H9 (cell line): ENCODE data around the gene P2RY8. TPM values are rescaled to one million over a fixed set of nuclear protein-coding genes. Genes with fewer than 3 reads are reported as not detected.
A peak's percentile ranks its signal among the peaks of the same experiment; 100 is the strongest.

ENCODE experiments used
- DNase-seq: peaks from one replicate; pipeline ENCODE4 v3.0.0-alpha.2; 2017
- H2AFZ ChIP-seq: one replicate; pipeline ENCODE4 v1.6.1; 2013; ENCODE audit warnings: mild to moderate bottlenecking, low read length, control low read depth, moderate library complexity
- H2AK5ac ChIP-seq: 2 replicates; pipeline ENCODE4 v1.6.1; 2013; ENCODE audit warnings: low read length, control low read depth, mixed read lengths; ENCODE audit not compliant: insufficient read length
- H2BK120ac ChIP-seq: one replicate; pipeline ENCODE4 v1.6.1; 2013; ENCODE audit warnings: low read depth, mild to moderate bottlenecking, low read length, control low read depth, inconsistent platforms; ENCODE audit not compliant: poor library complexity, severe bottlenecking
- H2BK12ac ChIP-seq: 2 replicates; pipeline ENCODE4 v1.6.1; 2013; ENCODE audit warnings: low read length, control low read depth, mixed read lengths, low read depth; ENCODE audit not compliant: insufficient read length
- H2BK15ac ChIP-seq: 2 replicates; pipeline ENCODE4 v1.6.1; 2013; ENCODE audit warnings: low read depth, low read length, control low read depth
- H2BK20ac ChIP-seq: one replicate; pipeline ENCODE4 v1.6.1; 2013; ENCODE audit warnings: low read depth, mild to moderate bottlenecking, low read length, control low read depth, inconsistent platforms; ENCODE audit not compliant: poor library complexity, severe bottlenecking
- H2BK5ac ChIP-seq: 2 replicates; pipeline ENCODE4 v1.6.1; 2013; ENCODE audit warnings: low read length, control low read depth, mixed read lengths; ENCODE audit not compliant: insufficient read length
- H3K14ac ChIP-seq: 2 replicates; pipeline ENCODE4 v1.6.1; 2013; ENCODE audit warnings: low read length, control low read depth; ENCODE audit not compliant: insufficient read depth
- H3K18ac ChIP-seq: 2 replicates; pipeline ENCODE4 v1.6.1; 2013; ENCODE audit warnings: low read depth, mild to moderate bottlenecking, mixed read lengths, low read length, control low read depth; ENCODE audit not compliant: insufficient read length
- H3K23ac ChIP-seq: 2 replicates; pipeline ENCODE4 v1.6.1; 2013; ENCODE audit warnings: low read length, control low read depth, mixed read lengths, low read depth; ENCODE audit not compliant: insufficient read length
- H3K23me2 ChIP-seq: 2 replicates; pipeline ENCODE4 v1.6.1; 2013; ENCODE audit warnings: low read depth, mild to moderate bottlenecking, mixed read lengths, low read length, control low read depth; ENCODE audit not compliant: insufficient read length, poor library complexity, severe bottlenecking
- H3K27ac ChIP-seq: 2 replicates; pipeline ENCODE4 v1.5.1; 2013; ENCODE audit warnings: low read length, control low read depth, mixed read lengths, low read depth; ENCODE audit not compliant: insufficient read length
- H3K27me3 ChIP-seq: 2 replicates; pipeline ENCODE4 v1.6.1; 2013; ENCODE audit warnings: low read length, control low read depth, inconsistent platforms; ENCODE audit not compliant: insufficient read depth
- H3K4ac ChIP-seq: 2 replicates; pipeline ENCODE4 v1.6.1; 2013; ENCODE audit warnings: low read depth, mild to moderate bottlenecking, control low read depth, inconsistent platforms, low read length, moderate library complexity
- H3K4me1 ChIP-seq: 2 replicates; pipeline ENCODE4 v1.6.1; 2013; ENCODE audit warnings: low read length, control low read depth, inconsistent platforms; ENCODE audit not compliant: insufficient read depth
- H3K4me2 ChIP-seq: 2 replicates; pipeline ENCODE4 v1.6.1; 2013; ENCODE audit warnings: low read length, control low read depth, mixed read lengths; ENCODE audit not compliant: insufficient read length, insufficient read depth
- H3K56ac ChIP-seq: 2 replicates; pipeline ENCODE4 v1.6.1; 2013; ENCODE audit warnings: low read depth, mild to moderate bottlenecking, mixed read lengths, low read length, control low read depth; ENCODE audit not compliant: insufficient read length
- H3K79me1 ChIP-seq: 2 replicates; pipeline ENCODE4 v1.6.1; 2013; ENCODE audit warnings: low read depth, mild to moderate bottlenecking, moderate library complexity, low read length, control low read depth, inconsistent platforms; ENCODE audit not compliant: insufficient read depth, poor library complexity, severe bottlenecking
- H3K79me2 ChIP-seq: 2 replicates; pipeline ENCODE4 v1.6.1; 2013; ENCODE audit warnings: low read length, control low read depth, inconsistent platforms; ENCODE audit not compliant: insufficient read depth
- H3K9ac ChIP-seq: 2 replicates; pipeline ENCODE4 v1.6.1; 2013; ENCODE audit warnings: low read length, control low read depth, mixed read lengths; ENCODE audit not compliant: insufficient read length; ENCODE audit errors: extremely low read depth
- H3K9me3 ChIP-seq: one replicate; pipeline ENCODE4 v1.6.1; 2013; ENCODE audit warnings: low read depth, low read length, inconsistent platforms; ENCODE audit not compliant: control insufficient read depth
- H3T11ph ChIP-seq: one replicate; pipeline ENCODE4 v1.6.1; 2013; ENCODE audit warnings: mild to moderate bottlenecking, low read length, control low read depth, inconsistent platforms
- H4K20me1 ChIP-seq: one replicate; pipeline ENCODE4 v1.6.1; 2013; ENCODE audit not compliant: control insufficient read depth, insufficient read length, insufficient read depth
- H4K5ac ChIP-seq: 2 replicates; pipeline ENCODE4 v1.6.1; 2013; ENCODE audit warnings: low read depth, mild to moderate bottlenecking, mixed read lengths, low read length, control low read depth; ENCODE audit not compliant: insufficient read length
- H4K8ac ChIP-seq: replicated peaks from 2 replicates; pipeline ENCODE4 v1.6.1; 2013; ENCODE audit warnings: low read length, control low read depth, mixed read lengths, low read depth; ENCODE audit not compliant: insufficient read length
- H4K91ac ChIP-seq: 2 replicates; pipeline ENCODE4 v1.6.1; 2013; ENCODE audit warnings: low read depth, mild to moderate bottlenecking, moderate library complexity, mixed read lengths, low read length, control low read depth; ENCODE audit not compliant: insufficient read length
- H3K27ac Mint-ChIP-seq, 3 experiments: 2 replicates in 2 of 3; 3 replicates in 1 of 3; pipeline ENCODE4 v1.8.0; 2020 to 2021; ENCODE audit warnings: mixed read lengths in 3 of 3, mild to moderate bottlenecking in 1 of 3, moderate library complexity in 1 of 3
- H3K27me3 Mint-ChIP-seq: 2 replicates; pipeline ENCODE4 v1.8.0; 2021; ENCODE audit warnings: low read depth, mild to moderate bottlenecking, moderate library complexity, mixed read lengths
- H3K36me3 Mint-ChIP-seq, 3 experiments: 2 replicates in 2 of 3; 3 replicates in 1 of 3; pipeline ENCODE4 v1.8.0; 2020 to 2021; ENCODE audit warnings: low read depth in 3 of 3, mixed read lengths in 3 of 3; ENCODE audit not compliant: insufficient read depth in 1 of 3
- H3K4me1 Mint-ChIP-seq, 2 experiments: 2 replicates each; pipeline ENCODE4 v1.8.0; 2020; ENCODE audit warnings: mixed read lengths in 2 of 2
- H3K4me3 Mint-ChIP-seq, 2 experiments: 2 replicates in 1 of 2; 3 replicates in 1 of 2; pipeline ENCODE4 v1.8.0; 2020 to 2021; ENCODE audit warnings: mild to moderate bottlenecking in 2 of 2, mixed read lengths in 2 of 2, moderate library complexity in 1 of 2
- H3K9me3 Mint-ChIP-seq, 2 experiments: 2 replicates in 1 of 2; 3 replicates in 1 of 2; pipeline ENCODE4 v1.8.0; 2020; ENCODE audit warnings: mild to moderate bottlenecking in 2 of 2, mixed read lengths in 2 of 2, moderate library complexity in 1 of 2
- WGBS: extraction: QIAGEN DNeasy Blood & Tissue Kit; methylation state at CpG from one replicate; pipeline ENCODE4 v1.1.7; 2013; ENCODE audit warnings: missing lambda C conversion rate, low lambda C conversion rate, mixed read lengths; ENCODE audit not compliant: insufficient read length; ENCODE audit errors: extremely low coverage; 5-methylcytosine and 5-hydroxymethylcytosine counted together
- total RNA-seq: library from RNA; stranded (reverse); gene quantifications from 2 replicates; pipeline ENCODE4 v1.2.1, GENCODE V29; 2021
- TF ChIP-seq, protein P1 (sequence below): fragments of 200-600 bp; sonication (generic); conservative IDR thresholded peaks from 3 replicates; pipeline ENCODE4 v1.8.0; 2021; ENCODE audit warnings: antibody characterized with exemption, mild to moderate bottlenecking

The P2RY8 gene
- total RNA-seq, 1 experiment from 2014 or later, result not detected

DNA sequence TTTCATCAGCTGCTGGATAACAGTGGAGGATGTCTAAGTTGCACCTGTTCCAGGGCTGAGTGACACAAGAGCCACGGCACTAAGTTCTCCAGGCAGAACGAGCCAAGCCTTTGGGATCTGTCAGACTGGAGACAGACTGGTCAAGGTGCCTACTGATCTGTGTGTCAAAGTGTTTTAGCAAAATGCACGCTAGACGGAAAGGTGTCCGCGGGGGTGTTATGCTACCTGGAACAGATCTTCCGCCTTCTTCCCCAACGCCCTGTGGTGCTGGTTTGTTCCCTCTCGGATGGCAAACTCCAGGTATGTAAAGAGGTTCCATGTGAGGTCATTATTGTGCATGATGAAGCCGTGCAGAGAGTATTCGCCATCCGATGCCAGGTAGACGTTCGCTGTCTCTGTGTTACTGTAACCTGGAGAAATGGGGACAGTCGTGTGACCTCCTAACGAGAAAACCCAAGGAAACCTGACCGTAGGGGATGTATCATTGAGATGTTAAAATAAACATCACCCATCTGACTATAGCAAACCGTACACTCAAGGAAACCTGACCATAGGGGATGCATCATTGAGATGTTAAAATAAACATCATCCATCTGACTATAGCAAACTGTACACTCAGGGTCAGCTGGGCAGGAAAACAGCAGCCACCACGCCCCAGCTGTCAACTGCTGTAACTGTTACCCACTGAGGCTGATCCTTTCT, 115.4 kb downstream of the P2RY8 start:
- DNase-seq, result no peak
- no peak overlapping the region for H3K14ac ChIP-seq
- Mint-ChIP-seq H3K27me3 (peaks cover 5% of the 10 kb centered on the region), H3K27ac (peak overlapping the region in 1 of 3 experiments; percentile 34; a peak in 2 of 7 replicates), H3K36me3 (peaks cover 67 to 68% (median 67%) of the 10 kb centered on the region in 3 experiments), H3K4me3 (no peak overlapping the region), H3K4me1 (peaks cover 9 to 12% of the 10 kb centered on the region in 2 experiments), H3K9me3 (peaks cover 33 to 37% of the 10 kb centered on the region in 2 experiments)
- H2AK5ac ChIP-seq, result no peak overlapping the region
- no peak overlapping the region for H3K4me2 ChIP-seq
- H3K79me1 ChIP-seq, result no peaks in the 10 kb centered on the region
- H3K18ac ChIP-seq, result no peak overlapping the region
- no peak overlapping the region for H2AFZ ChIP-seq
- H2BK120ac ChIP-seq, result no peak overlapping the region
- no peak overlapping the region for H3K9ac ChIP-seq
- TF ChIP-seq, protein P1, sequence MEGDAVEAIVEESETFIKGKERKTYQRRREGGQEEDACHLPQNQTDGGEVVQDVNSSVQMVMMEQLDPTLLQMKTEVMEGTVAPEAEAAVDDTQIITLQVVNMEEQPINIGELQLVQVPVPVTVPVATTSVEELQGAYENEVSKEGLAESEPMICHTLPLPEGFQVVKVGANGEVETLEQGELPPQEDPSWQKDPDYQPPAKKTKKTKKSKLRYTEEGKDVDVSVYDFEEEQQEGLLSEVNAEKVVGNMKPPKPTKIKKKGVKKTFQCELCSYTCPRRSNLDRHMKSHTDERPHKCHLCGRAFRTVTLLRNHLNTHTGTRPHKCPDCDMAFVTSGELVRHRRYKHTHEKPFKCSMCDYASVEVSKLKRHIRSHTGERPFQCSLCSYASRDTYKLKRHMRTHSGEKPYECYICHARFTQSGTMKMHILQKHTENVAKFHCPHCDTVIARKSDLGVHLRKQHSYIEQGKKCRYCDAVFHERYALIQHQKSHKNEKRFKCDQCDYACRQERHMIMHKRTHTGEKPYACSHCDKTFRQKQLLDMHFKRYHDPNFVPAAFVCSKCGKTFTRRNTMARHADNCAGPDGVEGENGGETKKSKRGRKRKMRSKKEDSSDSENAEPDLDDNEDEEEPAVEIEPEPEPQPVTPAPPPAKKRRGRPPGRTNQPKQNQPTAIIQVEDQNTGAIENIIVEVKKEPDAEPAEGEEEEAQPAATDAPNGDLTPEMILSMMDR, result no peak
- no peaks in the 10 kb centered on the region for H3K4me1 ChIP-seq
- H2BK15ac ChIP-seq, result no peak overlapping the region
- H3K4ac ChIP-seq, result no peak overlapping the region
- H3K23ac ChIP-seq, result no peak overlapping the region
- no peak overlapping the region for H2BK20ac ChIP-seq
- no peaks in the 10 kb centered on the region for H3K27me3 ChIP-seq
- H3K27ac ChIP-seq, result no peak overlapping the region
- no peaks in the 10 kb centered on the region for H3K23me2 ChIP-seq
- no peak overlapping the region for H3T11ph ChIP-seq
- no peak overlapping the region for H2BK12ac ChIP-seq
- H3K9me3 ChIP-seq, result peaks cover 26% of the 10 kb centered on the region
- H4K5ac ChIP-seq, result no peak overlapping the region
- H4K8ac ChIP-seq, result no peak overlapping the region
- H2BK5ac ChIP-seq, result no peak overlapping the region
- no peaks in the 10 kb centered on the region for H3K79me2 ChIP-seq
- no peaks in the 10 kb centered on the region for H4K20me1 ChIP-seq
- no peak overlapping the region for H3K56ac ChIP-seq
- WGBS, result no CpG with 5 or more reads among the region's 19 CpGs
- no peak overlapping the region for H4K91ac ChIP-seq
